ENCODE measurements around the gene EIF2B4.

EIF2B4 gene

DNA sequence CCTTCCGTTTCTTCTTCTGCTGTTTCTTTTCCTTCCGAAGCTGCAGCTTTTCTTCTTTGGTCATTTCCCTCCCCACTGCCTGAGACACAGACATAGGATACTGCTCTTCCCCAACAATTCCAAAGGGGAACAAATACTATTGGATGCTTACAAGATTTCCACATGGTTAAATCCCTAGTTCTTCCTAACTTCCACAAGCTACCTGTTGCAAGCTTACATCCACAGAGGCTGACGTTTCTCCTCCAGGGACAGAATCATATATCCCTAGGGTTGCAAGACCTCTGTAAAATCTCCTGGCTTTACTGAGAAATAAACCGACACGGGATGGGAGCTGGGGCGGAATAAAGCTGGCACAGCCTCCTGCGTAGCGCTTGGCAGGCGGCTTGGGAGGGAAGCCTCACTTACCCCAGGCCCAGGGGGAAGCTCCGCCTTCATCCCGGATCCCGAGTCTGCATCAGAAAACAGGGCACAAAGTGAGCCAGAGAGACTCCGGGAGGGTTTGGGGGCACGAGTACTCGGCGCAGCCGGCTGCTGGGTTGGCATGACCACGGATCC, 590 bp downstream of the EIF2B4 start:
- TF ChIP-seq, protein P1, sequence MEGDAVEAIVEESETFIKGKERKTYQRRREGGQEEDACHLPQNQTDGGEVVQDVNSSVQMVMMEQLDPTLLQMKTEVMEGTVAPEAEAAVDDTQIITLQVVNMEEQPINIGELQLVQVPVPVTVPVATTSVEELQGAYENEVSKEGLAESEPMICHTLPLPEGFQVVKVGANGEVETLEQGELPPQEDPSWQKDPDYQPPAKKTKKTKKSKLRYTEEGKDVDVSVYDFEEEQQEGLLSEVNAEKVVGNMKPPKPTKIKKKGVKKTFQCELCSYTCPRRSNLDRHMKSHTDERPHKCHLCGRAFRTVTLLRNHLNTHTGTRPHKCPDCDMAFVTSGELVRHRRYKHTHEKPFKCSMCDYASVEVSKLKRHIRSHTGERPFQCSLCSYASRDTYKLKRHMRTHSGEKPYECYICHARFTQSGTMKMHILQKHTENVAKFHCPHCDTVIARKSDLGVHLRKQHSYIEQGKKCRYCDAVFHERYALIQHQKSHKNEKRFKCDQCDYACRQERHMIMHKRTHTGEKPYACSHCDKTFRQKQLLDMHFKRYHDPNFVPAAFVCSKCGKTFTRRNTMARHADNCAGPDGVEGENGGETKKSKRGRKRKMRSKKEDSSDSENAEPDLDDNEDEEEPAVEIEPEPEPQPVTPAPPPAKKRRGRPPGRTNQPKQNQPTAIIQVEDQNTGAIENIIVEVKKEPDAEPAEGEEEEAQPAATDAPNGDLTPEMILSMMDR (IDR thresholded peaks at IDR 0.05; ENCODE audit: low read depth, low read length, missing control alignments), result no peak
- H3K4me3 ChIP-seq (replicated peaks; ENCODE audit: low read depth, low read length), result peak overlapping the region; percentile 92
- no peak for DNase-seq (ENCODE audit: extremely low read depth, low read depth)

DNA sequence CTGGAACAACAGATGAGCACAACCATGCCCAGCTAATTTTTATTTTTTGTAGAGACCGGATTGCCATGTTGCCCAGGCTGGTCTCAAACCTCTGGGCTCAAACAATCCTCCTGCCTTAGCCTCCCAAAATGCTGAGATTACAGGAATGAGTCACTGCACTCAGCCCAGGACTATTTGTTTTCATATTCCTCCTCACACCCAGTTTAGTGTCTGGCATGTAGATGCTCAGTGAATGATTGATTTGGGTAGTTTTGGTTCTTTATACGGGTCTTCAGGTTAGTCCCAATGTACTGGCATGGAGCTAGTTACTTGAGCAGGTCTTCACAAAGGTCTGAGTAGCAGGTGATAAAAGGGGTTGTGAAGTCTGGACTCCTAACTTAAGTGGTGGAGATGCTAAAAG, 6.2 kb downstream of the EIF2B4 start:
- TF ChIP-seq, protein P1 (IDR thresholded peaks at IDR 0.05; ENCODE audit: low read depth, low read length, missing control alignments), result no peak
- no peak overlapping the region for H3K4me3 ChIP-seq (replicated peaks; ENCODE audit: low read depth, low read length)

DNA sequence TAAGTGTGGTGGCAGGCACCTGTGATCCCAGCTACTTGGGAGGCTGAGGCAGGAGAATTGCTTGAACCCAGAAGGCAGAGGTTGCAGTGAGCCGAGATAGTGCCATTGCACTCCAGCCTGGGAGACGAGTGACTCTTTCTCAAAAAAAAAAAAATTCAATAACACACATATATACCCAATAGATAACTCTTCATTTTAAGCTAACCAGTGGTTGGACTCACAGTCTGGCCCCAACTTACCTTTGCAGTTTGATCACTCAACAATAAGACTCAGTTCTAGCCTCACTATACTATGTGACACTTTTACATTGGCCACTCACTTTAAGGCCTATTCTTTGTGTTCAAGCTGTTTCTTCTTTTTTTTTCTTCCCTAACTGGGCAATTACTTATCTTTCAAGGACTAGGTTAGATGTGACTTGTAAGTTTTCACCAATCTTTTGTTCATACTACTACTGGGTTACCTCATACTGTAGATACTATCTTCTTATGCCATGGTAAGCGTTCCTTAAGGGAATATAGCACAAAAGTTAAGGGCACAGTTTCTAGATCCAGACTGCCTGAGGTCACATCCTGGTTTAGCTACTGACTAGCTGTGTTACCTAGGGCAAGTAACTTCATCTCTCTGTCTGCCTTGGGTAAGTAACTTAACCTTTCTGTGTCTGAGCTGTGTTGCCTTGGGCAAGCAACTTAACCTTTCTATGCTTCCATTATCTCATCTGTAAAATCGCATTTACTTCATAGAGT, 7.3 kb downstream of the EIF2B4 start:
- no peak overlapping the region for H3K4me3 ChIP-seq (replicated peaks; ENCODE audit: low read depth, low read length)
- TF ChIP-seq, protein P1 (IDR thresholded peaks at IDR 0.05; ENCODE audit: low read depth, low read length, missing control alignments), result no peak
- no peak for DNase-seq (ENCODE audit: extremely low read depth, low read depth)

More for the DNA sequence above, 6.2 kb downstream of the EIF2B4 start:
- no peak for DNase-seq (ENCODE audit: extremely low read depth, low read depth)

DNA sequence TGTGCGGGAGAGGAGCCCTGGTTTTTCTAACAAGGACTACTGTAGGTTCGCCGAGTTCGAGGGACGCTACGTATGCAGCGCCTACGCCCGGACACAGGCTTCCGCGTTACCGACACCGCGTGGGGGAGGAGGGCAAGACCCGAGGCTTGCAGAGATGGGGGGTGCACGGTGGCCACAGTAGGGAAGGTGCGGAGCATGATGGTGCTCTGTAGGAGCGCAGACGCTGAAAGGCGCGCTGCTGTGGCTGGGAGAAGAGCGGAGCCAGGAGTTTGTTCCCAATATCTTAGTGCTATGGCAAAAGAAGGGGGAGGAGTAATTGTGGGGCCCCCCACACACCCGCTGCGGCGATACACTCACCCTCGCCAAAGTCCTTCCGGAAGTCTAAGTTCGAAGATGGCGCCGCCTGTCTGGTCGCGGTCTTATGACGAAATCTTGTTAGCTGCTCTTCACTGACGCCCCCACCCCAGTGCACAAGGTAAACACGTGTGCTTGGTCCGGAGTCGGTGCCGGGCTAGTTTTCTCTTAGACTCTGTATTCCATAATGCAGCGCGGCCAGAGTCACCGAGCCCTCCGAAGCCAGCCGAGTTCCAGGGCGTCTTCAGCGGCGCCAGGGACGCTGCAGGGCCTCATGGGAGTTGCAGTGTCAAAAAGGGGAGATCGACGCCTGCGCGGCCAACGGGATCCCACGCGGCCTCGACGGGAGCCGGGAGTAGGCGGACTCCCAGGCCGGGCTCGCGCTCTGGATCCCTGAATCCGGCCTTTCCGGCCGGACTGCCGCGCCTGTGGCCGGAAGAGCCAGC, 13.6 kb downstream of the EIF2B4 start, which contains the start of gene GTF3C2:
GTF3C2 (minus strand) TSS at position 383 of the 800 bp plus-strand sequence. CDS start 13,210 bp downstream, outside the sequence.
- TF ChIP-seq, protein P1 (IDR thresholded peaks at IDR 0.05; ENCODE audit: low read depth, low read length, missing control alignments), result no peak
- H3K4me3 ChIP-seq (replicated peaks; ENCODE audit: low read depth, low read length), result peak within 1 kb of the TSS; percentile 84

DNA sequence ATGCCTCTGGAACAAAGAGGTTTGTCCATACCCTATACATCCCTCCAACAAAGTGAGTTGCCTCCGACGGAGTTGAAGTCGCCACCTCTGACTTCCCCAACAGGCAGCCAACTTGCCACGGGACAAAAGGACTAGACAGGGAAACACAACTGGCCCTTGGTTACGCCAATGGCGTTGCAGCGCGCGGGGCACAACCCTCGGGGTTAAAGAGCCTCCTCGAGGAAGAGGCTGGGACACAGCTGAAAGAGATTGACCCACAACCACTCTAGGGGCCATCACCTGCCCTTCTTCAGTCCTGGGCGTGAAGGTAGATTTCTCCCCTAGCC, 14.1 kb downstream of the EIF2B4 start:
- TF ChIP-seq, protein P1 (IDR thresholded peaks at IDR 0.05; ENCODE audit: low read depth, low read length, missing control alignments), result no peak
- DNase-seq (ENCODE audit: extremely low read depth, low read depth), result no peak

More for the DNA sequence above, 13.6 kb downstream of the EIF2B4 start, which contains the start of gene GTF3C2:
- DNase-seq (ENCODE audit: extremely low read depth, low read depth), result peak; percentile 96

DNA sequence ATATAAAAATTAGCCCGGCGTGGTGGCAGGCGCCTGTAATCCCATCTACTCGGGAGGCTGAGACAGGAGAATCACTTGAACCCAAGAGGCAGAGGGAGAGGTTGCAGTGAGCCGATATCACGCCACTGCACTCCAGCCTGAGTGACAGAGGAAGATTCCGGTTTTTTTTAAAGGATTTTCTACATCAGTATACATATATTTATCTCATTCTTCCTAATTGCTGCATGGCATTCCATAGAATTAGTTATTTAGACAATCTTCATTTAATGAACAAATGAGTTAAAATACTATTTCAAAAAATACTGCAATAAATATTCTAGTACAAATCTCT, 15.6 kb downstream of the EIF2B4 start:
- peak overlapping the region; percentile 8 for H3K4me3 ChIP-seq (replicated peaks; ENCODE audit: low read depth, low read length)
- TF ChIP-seq, protein P1 (IDR thresholded peaks at IDR 0.05; ENCODE audit: low read depth, low read length, missing control alignments), result no peak
- DNase-seq (ENCODE audit: extremely low read depth, low read depth), result no peak

More for the DNA sequence above, 14.1 kb downstream of the EIF2B4 start:
- H3K4me3 ChIP-seq (replicated peaks; ENCODE audit: low read depth, low read length), result peak overlapping the region; percentile 84
